ENCODE data around the gene M6PR. TPM values are rescaled to one million over a fixed set of nuclear protein-coding genes. Genes with fewer than 3 reads are reported as not detected.

M6PR gene
- total and polyA plus RNA-seq, 4 donors = 49.9 to 225 (median 157) TPM

GRCh38 chr12:8987685-8988084, 38.2 kb upstream of the M6PR start:
- DNase-seq = no peak
- Histone ChIP-seq H3K9me3 (ENCODE audit: control insufficient read depth in 4 of 4, insufficient read depth in 3 of 4, low read length in 3 of 4) (no peaks in the 10 kb centered on the region), H3K9ac (ENCODE audit: insufficient read depth in 1 of 2, low read length in 2 of 2) (no peak overlapping the region), H3K27ac (ENCODE audit: low read depth in 1 of 2, low read length in 1 of 2) (no peak overlapping the region), H3K36me3 (ENCODE audit: control insufficient read depth in 4 of 4, insufficient read depth in 4 of 4, low read length in 4 of 4) (no peaks in the 10 kb centered on the region), H3K4me3 (no peak overlapping the region), H3K4me1 (ENCODE audit: control insufficient read depth in 5 of 5, insufficient read depth in 5 of 5, low read length in 5 of 5) (peaks cover 0 to 7% (median 0%) of the 10 kb centered on the region in 5 donors), H3K27me3 (ENCODE audit: control insufficient read depth in 3 of 3, insufficient read depth in 3 of 3, low read length in 2 of 3) (no peaks in the 10 kb centered on the region)
- 67 to 69% methylated on average over 1 of the region's 1 CpG for WGBS, 2 donors
- no peak for ATAC-seq (ENCODE audit: insufficient read depth, low FRiP score)
- no peak for TF ChIP-seq CTCF (IDR thresholded peaks at IDR 0.05; ENCODE audit: control extremely low read depth, extremely low read depth)

- no peaks in the 10 kb centered on the region for H3K27me3 ChIP-seq (ENCODE audit: control insufficient read depth in 3 of 3, insufficient read depth in 3 of 3, low read length in 2 of 3)
- H3K4me3 ChIP-seq = no peak overlapping the region
- ATAC-seq (ENCODE audit: insufficient read depth, low FRiP score) = no peak
- TF ChIP-seq CTCF (IDR thresholded peaks at IDR 0.05; ENCODE audit: control extremely low read depth, extremely low read depth) = no peak
- no peaks in the 10 kb centered on the region for H3K9me3 ChIP-seq (ENCODE audit: control insufficient read depth in 4 of 4, insufficient read depth in 3 of 4, low read length in 3 of 4)
- no peaks in the 10 kb centered on the region for H3K36me3 ChIP-seq (ENCODE audit: control insufficient read depth in 4 of 4, insufficient read depth in 4 of 4, low read length in 4 of 4)
- no peak for DNase-seq
- no peak overlapping the region for H3K9ac ChIP-seq (ENCODE audit: insufficient read depth in 1 of 2, low read length in 2 of 2)
- no peak overlapping the region for H3K27ac ChIP-seq (ENCODE audit: low read depth in 1 of 2, low read length in 1 of 2)
- peaks cover 0 to 7% (median 0%) of the 10 kb centered on the region in 5 donors for H3K4me1 ChIP-seq (ENCODE audit: control insufficient read depth in 5 of 5, insufficient read depth in 5 of 5, low read length in 5 of 5)
These were observed 37.7 kb upstream of the M6PR start for GRCh38 chr12:8987163-8987562.

GRCh38 chr12:8985213-8985754, 35.8 kb upstream of the M6PR start:
- 87 to 96% methylated on average over 1 of the region's 1 CpG for WGBS, 2 donors
- Histone ChIP-seq H3K4me1 (ENCODE audit: control insufficient read depth in 5 of 5, insufficient read depth in 5 of 5, low read length in 5 of 5) (peaks cover 0 to 4% (median 0%) of the 10 kb centered on the region in 5 donors), H3K27me3 (ENCODE audit: control insufficient read depth in 3 of 3, insufficient read depth in 3 of 3, low read length in 2 of 3) (no peaks in the 10 kb centered on the region), H3K9me3 (ENCODE audit: control insufficient read depth in 4 of 4, insufficient read depth in 3 of 4, low read length in 3 of 4) (peaks cover 0 to 7% (median 2%) of the 10 kb centered on the region in 4 donors), H3K27ac (ENCODE audit: low read depth in 1 of 2, low read length in 1 of 2) (no peak overlapping the region), H3K9ac (ENCODE audit: insufficient read depth in 1 of 2, low read length in 2 of 2) (no peak overlapping the region), H3K4me3 (no peak overlapping the region), H3K36me3 (ENCODE audit: control insufficient read depth in 4 of 4, insufficient read depth in 4 of 4, low read length in 4 of 4) (no peaks in the 10 kb centered on the region)
- DNase-seq (no peak), ATAC-seq (ENCODE audit: insufficient read depth, low FRiP score) (no peak)
- TF ChIP-seq CTCF (IDR thresholded peaks at IDR 0.05; ENCODE audit: control extremely low read depth, extremely low read depth) = no peak

- Histone ChIP-seq H3K9me3 (ENCODE audit: control insufficient read depth in 4 of 4, insufficient read depth in 3 of 4, low read length in 3 of 4) (peaks cover 0 to 13% (median 4%) of the 10 kb centered on the region in 4 donors), H3K4me1 (ENCODE audit: control insufficient read depth in 5 of 5, insufficient read depth in 5 of 5, low read length in 5 of 5) (no peaks in the 10 kb centered on the region), H3K9ac (ENCODE audit: insufficient read depth in 1 of 2, low read length in 2 of 2) (no peak overlapping the region), H3K27ac (ENCODE audit: low read depth in 1 of 2, low read length in 1 of 2) (no peak overlapping the region), H3K4me3 (no peak overlapping the region), H3K27me3 (ENCODE audit: control insufficient read depth in 3 of 3, insufficient read depth in 3 of 3, low read length in 2 of 3) (no peaks in the 10 kb centered on the region), H3K36me3 (ENCODE audit: control insufficient read depth in 4 of 4, insufficient read depth in 4 of 4, low read length in 4 of 4) (no peaks in the 10 kb centered on the region)
- ATAC-seq (ENCODE audit: insufficient read depth, low FRiP score) (no peak), DNase-seq (no peak)
- WGBS, 2 donors = 92 to 99% methylated on average over 3 of the region's 3 CpGs
- TF ChIP-seq CTCF (IDR thresholded peaks at IDR 0.05; ENCODE audit: control extremely low read depth, extremely low read depth) = no peak
These were observed 30.7 kb upstream of the M6PR start for GRCh38 chr12:8980137-8980536.

Measured in lung (tissue), 12 donors.